HepG2 (cell line): Measurements from ENCODE around the gene UXS1. TPM values are rescaled to one million over a fixed set of nuclear protein-coding genes. Genes with fewer than 3 reads are reported as not detected.

Experiments used
- ATAC-seq: fragments of 200-7000 bp; cut with Tn5 transposase; 3 replicates; pipeline ENCODE4 v1.9.1; 2020; ENCODE audit warnings: mild to moderate bottlenecking, moderate library complexity
- BruUV-seq: library from RNA; stranded (reverse); fragments of 400-500 nt; replicated peaks from 2 replicates; lab custom pipeline; 2021; lab: Mats Ljungman, UMichigan
- CTCF ChIA-PET: fragments of 300-600 bp; formaldehyde crosslinking; extraction: SDS; loops from one replicate; lab custom pipeline; 2021; ENCODE audit warnings: low total read pairs, inconsistent platforms, low intra/inter-chr PET ratio; lab: Yijun Ruan, JAX
- POLR2A ChIA-PET: fragments of 350-600 bp; sonication (Branson Sonifier 250); formaldehyde crosslinking; loops from one replicate; lab custom pipeline; 2020; ENCODE audit warnings: antibody characterized with exemption, inconsistent platforms; lab: Yijun Ruan, JAX
- DNase-seq: peaks from one replicate; pipeline ENCODE4 v3.0.0-alpha.2; 2015; ENCODE audit warnings: low spot score
- FAIRE-seq: peaks from 3 replicates; lab custom pipeline; 2011; peaks lifted over from hg19 to GRCh38; lab: Jason Lieb, UNC
- H2AFZ ChIP-seq: one replicate; pipeline ENCODE4 v1.6.1; 2011; ENCODE audit warnings: low read length, inconsistent platforms
- H3K27ac ChIP-seq: fragments of 300-600 bp; 3 replicates; pipeline ENCODE4 v1.8.0; 2011; ENCODE audit warnings: mixed run types, mild to moderate bottlenecking, mixed read lengths, low read length, inconsistent platforms; ENCODE audit not compliant: insufficient read depth; ENCODE audit errors: extremely low read length
- H3K27me3 ChIP-seq, 2 experiments: fragments of 200-600 bp in 1 of 2; 2 replicates in 1 of 2; 3 replicates in 1 of 2; pipeline versions ENCODE4 v1.6.0 to v1.8.0; 2011; ENCODE audit warnings: low read length in 2 of 2, mild to moderate bottlenecking in 2 of 2, moderate library complexity in 2 of 2, inconsistent platforms in 1 of 2; ENCODE audit not compliant: insufficient read depth in 2 of 2, control insufficient read depth in 1 of 2
- H3K36me3 ChIP-seq, 2 experiments: fragments of 200-600 bp in 1 of 2; replicated peaks in 1 of 2; 2 replicates in 1 of 2; 3 replicates in 1 of 2; pipeline versions ENCODE4 v1.5.1 to v1.8.0; 2011; ENCODE audit warnings: low read length in 2 of 2, inconsistent platforms in 1 of 2; ENCODE audit not compliant: insufficient read depth in 2 of 2, control insufficient read depth in 1 of 2
- H3K4me1 ChIP-seq: 2 replicates; pipeline ENCODE4 v1.5.1; 2012; ENCODE audit warnings: low read length, inconsistent platforms; ENCODE audit not compliant: insufficient read depth
- H3K4me2 ChIP-seq: 2 replicates; pipeline ENCODE4 v1.6.0; 2011; ENCODE audit warnings: low read depth, low read length, inconsistent platforms
- H3K4me3 ChIP-seq, 3 experiments: fragments of 200-600 bp in 1 of 3; sonication (generic), shearing (Covaris generic) in 1 of 3; replicated peaks in 1 of 3; 2 replicates each; pipeline ENCODE4 v1.5.1; 2011 to 2016; ENCODE audit warnings: low read length in 3 of 3, inconsistent platforms in 2 of 3, low read depth in 2 of 3, mild to moderate bottlenecking in 2 of 3, control low read depth in 1 of 3, mixed read lengths in 1 of 3; ENCODE audit not compliant: insufficient read depth in 1 of 3
- H3K79me2 ChIP-seq: one replicate; pipeline ENCODE4 v1.6.1; 2011; ENCODE audit warnings: low read length, inconsistent platforms; ENCODE audit not compliant: insufficient read depth
- H3K9ac ChIP-seq: 2 replicates; pipeline ENCODE4 v1.6.0; 2011; ENCODE audit warnings: mild to moderate bottlenecking, low read depth, low read length, inconsistent platforms; ENCODE audit not compliant: insufficient read depth
- H3K9me3 ChIP-seq: 2 replicates; pipeline ENCODE4 v1.5.1; 2012; ENCODE audit warnings: mild to moderate bottlenecking, low read length
- H4K20me1 ChIP-seq: 2 replicates; pipeline ENCODE4 v1.6.0; 2011; ENCODE audit warnings: inconsistent platforms, mild to moderate bottlenecking, low read length, moderate library complexity; ENCODE audit not compliant: insufficient read depth
- ARNTL ChIP-seq: sonication (generic); formaldehyde crosslinking; IDR thresholded peaks from 2 replicates; pipeline ENCODE4 v1.4.0; 2020; ENCODE audit warnings: mild to moderate bottlenecking, missing genetic modification reagents
- CCDC6 ChIP-seq: sonication (generic); formaldehyde crosslinking; IDR thresholded peaks from 2 replicates; pipeline ENCODE4 v1.8.1; 2022; ENCODE audit warnings: mild to moderate bottlenecking, missing genetic modification reagents, moderate library complexity
- DR1 ChIP-seq: sonication (generic); formaldehyde crosslinking; IDR thresholded peaks from 2 replicates; pipeline ENCODE4 v1.8.0; 2021; ENCODE audit warnings: mild to moderate bottlenecking, missing genetic modification reagents, inconsistent platforms
- FOSL1 ChIP-seq: sonication (generic); formaldehyde crosslinking; IDR thresholded peaks from 2 replicates; pipeline ENCODE4 v1.9.0; 2021; ENCODE audit warnings: missing genetic modification reagents, borderline replicate concordance
- JUNB ChIP-seq: sonication (generic); formaldehyde crosslinking; IDR thresholded peaks from 2 replicates; pipeline ENCODE4 v1.8.0; 2022; ENCODE audit warnings: missing genetic modification reagents, mild to moderate bottlenecking, borderline replicate concordance
- MEIS2 ChIP-seq: sonication (generic); formaldehyde crosslinking; IDR thresholded peaks from 2 replicates; pipeline ENCODE4 v1.9.0; 2021; ENCODE audit warnings: mild to moderate bottlenecking, missing genetic modification reagents
- MYNN ChIP-seq: sonication (generic); formaldehyde crosslinking; IDR thresholded peaks from 2 replicates; pipeline ENCODE4 v1.4.0; 2020; ENCODE audit warnings: mild to moderate bottlenecking, low read depth, missing genetic modification reagents
- NFIC ChIP-seq: IDR thresholded peaks from 2 replicates; pipeline ENCODE4 v1.6.1; 2012; ENCODE audit warnings: mild to moderate bottlenecking, low read length, inconsistent platforms
- PBX2 ChIP-seq: IDR thresholded peaks from 2 replicates; pipeline ENCODE4 v1.6.1; 2016; ENCODE audit warnings: control low read depth
- RNF2 ChIP-seq: fragments of 450-650 bp; conservative IDR thresholded peaks from 2 replicates; pipeline ENCODE4 v1.6.1; 2016; ENCODE audit warnings: low read depth
- RXRB ChIP-seq: IDR thresholded peaks from 2 replicates; pipeline ENCODE4 v1.6.1; 2016; ENCODE audit warnings: borderline replicate concordance, missing genetic modification reagents, missing compliant biosample characterization
- SP140L ChIP-seq: sonication (generic); formaldehyde crosslinking; IDR thresholded peaks from 2 replicates; pipeline ENCODE4 v1.4.0; 2020; ENCODE audit warnings: missing genetic modification reagents, borderline replicate concordance
- TAF15 ChIP-seq: fragments of 200-400 bp; formaldehyde crosslinking; IDR thresholded peaks from one replicate; pipeline ENCODE4 v1.6.1; 2018; ENCODE audit warnings: mild to moderate bottlenecking, low read depth, low read length; ENCODE audit not compliant: poor library complexity, severe bottlenecking
- TFDP1 ChIP-seq: IDR thresholded peaks from 2 replicates; pipeline ENCODE4 v1.6.1; 2016; ENCODE audit warnings: missing compliant biosample characterization, missing genetic modification reagents, borderline replicate concordance
- ZNF17 ChIP-seq: sonication (generic); formaldehyde crosslinking; IDR thresholded peaks from 2 replicates; pipeline ENCODE4 v1.5.0; 2020; ENCODE audit warnings: mild to moderate bottlenecking, missing genetic modification reagents
- ZNF180 ChIP-seq: sonication (generic); formaldehyde crosslinking; IDR thresholded peaks from 2 replicates; pipeline ENCODE4 v1.4.0; 2020; ENCODE audit warnings: low read depth, missing genetic modification reagents, borderline replicate concordance
- ZNF225 ChIP-seq: sonication (generic); formaldehyde crosslinking; IDR thresholded peaks from 2 replicates; pipeline ENCODE4 v1.4.0; 2020; ENCODE audit warnings: mild to moderate bottlenecking, missing genetic modification reagents
- ZNF567 ChIP-seq: sonication (generic); formaldehyde crosslinking; IDR thresholded peaks from 2 replicates; pipeline ENCODE4 v1.8.1; 2023; ENCODE audit warnings: mild to moderate bottlenecking, missing genetic modification reagents, borderline replicate concordance
- ZNF570 ChIP-seq: sonication (generic); formaldehyde crosslinking; IDR thresholded peaks from 2 replicates; pipeline ENCODE4 v1.4.0; 2020; ENCODE audit warnings: mild to moderate bottlenecking, missing genetic modification reagents, borderline replicate concordance
- ZNF776 ChIP-seq: sonication (generic); formaldehyde crosslinking; IDR thresholded peaks from 2 replicates; pipeline ENCODE4 v1.4.0; 2020; ENCODE audit warnings: mild to moderate bottlenecking, missing genetic modification reagents
- ZNF878 ChIP-seq: sonication (generic); formaldehyde crosslinking; IDR thresholded peaks from 2 replicates; pipeline ENCODE4 v1.8.1; 2023; ENCODE audit warnings: mild to moderate bottlenecking, missing genetic modification reagents, moderate library complexity
- WGBS: methylation state at CpG from one replicate; pipeline ENCODE4 v1.1.6; 2017; ENCODE audit warnings: low lambda C conversion rate; 5-methylcytosine and 5-hydroxymethylcytosine counted together
- in situ Hi-C: cut with HindIII; loops from 2 replicates; pipeline ENCODE4 v1.10.0; 2017; ENCODE audit warnings: low pct_unique_long_range_greater_than_20kb; ENCODE audit not compliant: extremely low pct_ligation_motif_present
- intact Hi-C: fragments of 100-400 bp; cut with micrococcal nuclease; formaldehyde crosslinking; loops from one replicate; pipeline ENCODE4 v1.10.0; 2022; ENCODE audit not compliant: unreplicated experiment
- polyA plus RNA-seq, 8 experiments: library from polyadenylated mRNA; depleted of rRNA in 3 of 8; stranded (reverse) in 7 of 8; unstranded in 1 of 8; fragments of >200 nt; fragmentation: Illumina TruSeq in 4 of 8; extraction: Trizol in 4 of 8; gene quantifications; 2 replicates each; pipeline versions ENCODE4 v1.2.1 to v1.2.3, GENCODE V29; 2011 to 2016; ENCODE audit warnings: low read depth in 4 of 8, missing spikeins in 1 of 8, mixed read lengths in 1 of 8; ENCODE audit not compliant: insufficient read depth in 1 of 8
- total RNA-seq, 5 experiments: library from RNA; depleted of rRNA; stranded (reverse); fragments of >200 nt; fragmentation: Illumina TruSeq; extraction: Trizol; gene quantifications; 2 replicates each; pipeline ENCODE4 v1.2.3, GENCODE V29; 2016; ENCODE audit warnings: low read depth in 1 of 5

The UXS1 gene
- total and polyA plus RNA-seq, 2 of the 13 experiments (the other 11 are each of a cell fraction or from before 2014, with no cell fraction given), result 53.3 to 110 TPM

- no peak for TF ChIP-seq TFDP1 (CRISPR knock-in tag)
- TF ChIP-seq ARNTL, result no peak
- no peak for TF ChIP-seq MYNN (CRISPR knock-in tag)
These were observed 120.3 kb downstream of the UXS1 start (continued) for GRCh38 chr2:106073678-106074406.

- H3K9ac ChIP-seq, result no peak overlapping the region
- H3K36me3 ChIP-seq, result no peaks in the 10 kb centered on the region
- ATAC-seq (no peak), DNase-seq (no peak), FAIRE-seq (no peak)
- no peak overlapping the region for H2AFZ ChIP-seq
- H3K27me3 ChIP-seq, result peaks cover 0 to 33% of the 10 kb centered on the region in 2 experiments; a peak in 4 of 5 replicates
- no peaks in the 10 kb centered on the region for H3K9me3 ChIP-seq
- intact Hi-C loops (no loop called here), in situ Hi-C loops (no loop called here)
- no peak overlapping the region for H3K4me3 ChIP-seq
- H4K20me1 ChIP-seq, result no peaks in the 10 kb centered on the region
- BruUV-seq, result no TSS peak
- no peak for TF ChIP-seq CCDC6
- TF ChIP-seq DR1, result no peak
- TF ChIP-seq ZNF17 (CRISPR knock-in tag), result no peak
- TF ChIP-seq ZNF225 (CRISPR knock-in tag), result no peak
- no peak for TF ChIP-seq ZNF878
- no peak for TF ChIP-seq MEIS2
- TF ChIP-seq ZNF567 (CRISPR knock-in tag), result no peak
- TF ChIP-seq ZNF180 (CRISPR knock-in tag), result no peak
- TF ChIP-seq PBX2 (CRISPR knock-in tag), result no peak
- TF ChIP-seq ZNF570 (CRISPR knock-in tag), result no peak
- no peak for TF ChIP-seq RNF2
- no peak for TF ChIP-seq SP140L
- TF ChIP-seq ZNF776 (CRISPR knock-in tag), result no peak
- no peak for TF ChIP-seq NFIC
- TF ChIP-seq TAF15, result no peak
- TF ChIP-seq JUNB (CRISPR knock-in tag), result no peak
- no peak for TF ChIP-seq FOSL1
- no peak for TF ChIP-seq RXRB
- H3K79me2 ChIP-seq, result no peaks in the 10 kb centered on the region
- POLR2A ChIA-PET, result no interaction called here
- 34% methylated on average over 4 of the region's 4 CpGs for WGBS
- CTCF ChIA-PET, result no interaction called here
- no peak overlapping the region for H3K27ac ChIP-seq
- H3K4me1 ChIP-seq, result no peaks in the 10 kb centered on the region
- no peak overlapping the region for H3K4me2 ChIP-seq
These were observed 123.9 kb downstream of the UXS1 start for GRCh38 chr2:106070181-106070580.
